ENCODE measurements around the gene LRRTM4. TPM values are rescaled to one million over a fixed set of nuclear protein-coding genes. Genes with fewer than 3 reads are reported as not detected.

LRRTM4 gene
- total and polyA plus RNA-seq, 2 donors (not counting 1 experiment from before 2014, with no cell fraction given): 0.05 TPM; not detected in 1

DNA sequence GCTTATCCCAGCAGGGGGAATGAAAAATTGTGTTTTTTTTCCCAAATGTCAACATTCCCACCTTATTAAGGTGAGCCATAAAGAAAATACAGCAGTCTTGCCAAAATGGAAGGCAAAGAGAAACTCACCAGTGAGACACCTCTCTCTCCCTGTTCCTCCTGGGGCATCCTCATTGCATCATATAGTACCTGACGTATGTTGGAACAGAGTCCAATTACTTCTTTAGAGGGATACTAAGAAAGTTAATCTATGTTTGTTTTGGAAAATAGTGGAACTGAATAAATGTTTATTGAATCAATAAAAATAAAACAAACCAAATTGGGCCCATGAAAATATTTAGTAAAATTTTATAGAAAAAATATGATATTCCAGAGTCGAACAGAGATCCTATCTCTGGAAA, 700.4 kb downstream of the LRRTM4 start:
- Histone ChIP-seq H3K4me3 (replicated peaks in 1 of 4; ENCODE audit: control extremely low read depth in 1 of 4, insufficient read depth in 1 of 4, low read depth in 3 of 4, low read length in 4 of 4) (no peak overlapping the region), H3K9me3 (ENCODE audit: control insufficient read depth, insufficient read depth, low read depth, low read length) (no peaks in the 10 kb centered on the region), H3K27ac (ENCODE audit: insufficient read depth, low read length) (no peak overlapping the region), H3K9ac (ENCODE audit: insufficient read depth, low read length) (no peak overlapping the region), H3K79me2 (ENCODE audit: control insufficient read depth, insufficient read depth, low read length) (no peaks in the 10 kb centered on the region), H4K20me1 (ENCODE audit: control insufficient read depth, extremely low read depth, insufficient read depth, low read length) (no peaks in the 10 kb centered on the region), H3K4me2 (ENCODE audit: extremely low read depth, insufficient read depth, low read length) (no peak overlapping the region), H3K27me3 (ENCODE audit: control insufficient read depth, insufficient read depth, low read length) (no peaks in the 10 kb centered on the region), H3K4me1 (ENCODE audit: control insufficient read depth, extremely low read depth, insufficient read depth, low read length) (no peaks in the 10 kb centered on the region), H2AFZ (ENCODE audit: low read length) (no peak overlapping the region), H3K36me3 (ENCODE audit: control insufficient read depth, insufficient read depth, low read length) (no peaks in the 10 kb centered on the region)
- TF ChIP-seq, protein P1, sequence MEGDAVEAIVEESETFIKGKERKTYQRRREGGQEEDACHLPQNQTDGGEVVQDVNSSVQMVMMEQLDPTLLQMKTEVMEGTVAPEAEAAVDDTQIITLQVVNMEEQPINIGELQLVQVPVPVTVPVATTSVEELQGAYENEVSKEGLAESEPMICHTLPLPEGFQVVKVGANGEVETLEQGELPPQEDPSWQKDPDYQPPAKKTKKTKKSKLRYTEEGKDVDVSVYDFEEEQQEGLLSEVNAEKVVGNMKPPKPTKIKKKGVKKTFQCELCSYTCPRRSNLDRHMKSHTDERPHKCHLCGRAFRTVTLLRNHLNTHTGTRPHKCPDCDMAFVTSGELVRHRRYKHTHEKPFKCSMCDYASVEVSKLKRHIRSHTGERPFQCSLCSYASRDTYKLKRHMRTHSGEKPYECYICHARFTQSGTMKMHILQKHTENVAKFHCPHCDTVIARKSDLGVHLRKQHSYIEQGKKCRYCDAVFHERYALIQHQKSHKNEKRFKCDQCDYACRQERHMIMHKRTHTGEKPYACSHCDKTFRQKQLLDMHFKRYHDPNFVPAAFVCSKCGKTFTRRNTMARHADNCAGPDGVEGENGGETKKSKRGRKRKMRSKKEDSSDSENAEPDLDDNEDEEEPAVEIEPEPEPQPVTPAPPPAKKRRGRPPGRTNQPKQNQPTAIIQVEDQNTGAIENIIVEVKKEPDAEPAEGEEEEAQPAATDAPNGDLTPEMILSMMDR (conservative IDR thresholded peaks at IDR 0.05 in 1 of 2, IDR thresholded peaks at IDR 0.05 in 1 of 2; ENCODE audit: low read depth in 1 of 2, low read length in 2 of 2): no peak
- no peak for TF ChIP-seq EZH2 (IDR thresholded peaks at IDR 0.05; ENCODE audit: low read length, missing control alignments)
- DNase-seq (ENCODE audit: low read depth in 2 of 2): no peak

DNA sequence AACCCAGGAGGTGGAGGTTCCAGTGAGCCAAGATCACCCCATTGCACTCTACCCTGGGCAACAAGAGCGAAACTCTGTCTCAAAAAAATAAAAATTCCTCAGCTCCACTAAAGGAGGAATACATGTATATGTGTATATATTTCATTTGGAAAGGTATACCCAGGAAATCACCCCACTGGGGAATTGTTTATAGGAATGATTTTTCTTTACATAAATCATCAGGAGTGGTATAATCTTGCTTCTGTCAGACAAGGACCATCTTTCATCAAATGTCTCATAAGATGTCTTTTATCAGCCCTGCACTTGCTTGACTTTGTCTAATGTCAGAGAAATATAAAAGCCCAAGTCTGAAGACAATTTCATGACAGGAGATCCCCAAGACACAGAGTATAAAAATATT, 709.1 kb downstream of the LRRTM4 start:
- H3K4me3 ChIP-seq (replicated peaks in 1 of 4; ENCODE audit: control extremely low read depth in 1 of 4, insufficient read depth in 1 of 4, low read depth in 3 of 4, low read length in 4 of 4): no peak overlapping the region
- H3K4me2 ChIP-seq (ENCODE audit: extremely low read depth, insufficient read depth, low read length): no peak overlapping the region
- no peak overlapping the region for H2AFZ ChIP-seq (ENCODE audit: low read length)
- TF ChIP-seq, protein P1 (conservative IDR thresholded peaks at IDR 0.05 in 1 of 2, IDR thresholded peaks at IDR 0.05 in 1 of 2; ENCODE audit: low read depth in 1 of 2, low read length in 2 of 2): no peak
- no peak for TF ChIP-seq EZH2 (IDR thresholded peaks at IDR 0.05; ENCODE audit: low read length, missing control alignments)
- no peaks in the 10 kb centered on the region for H3K4me1 ChIP-seq (ENCODE audit: control insufficient read depth, extremely low read depth, insufficient read depth, low read length)
- DNase-seq (ENCODE audit: low read depth in 2 of 2): no peak
- H3K79me2 ChIP-seq (ENCODE audit: control insufficient read depth, insufficient read depth, low read length): no peaks in the 10 kb centered on the region
- H3K36me3 ChIP-seq (ENCODE audit: control insufficient read depth, insufficient read depth, low read length): no peaks in the 10 kb centered on the region
- H3K27ac ChIP-seq (ENCODE audit: insufficient read depth, low read length): no peak overlapping the region
- H3K9ac ChIP-seq (ENCODE audit: insufficient read depth, low read length): no peak overlapping the region
- H3K27me3 ChIP-seq (ENCODE audit: control insufficient read depth, insufficient read depth, low read length): no peaks in the 10 kb centered on the region
- no peaks in the 10 kb centered on the region for H4K20me1 ChIP-seq (ENCODE audit: control insufficient read depth, extremely low read depth, insufficient read depth, low read length)
- H3K9me3 ChIP-seq (ENCODE audit: control insufficient read depth, insufficient read depth, low read depth, low read length): no peaks in the 10 kb centered on the region

DNA sequence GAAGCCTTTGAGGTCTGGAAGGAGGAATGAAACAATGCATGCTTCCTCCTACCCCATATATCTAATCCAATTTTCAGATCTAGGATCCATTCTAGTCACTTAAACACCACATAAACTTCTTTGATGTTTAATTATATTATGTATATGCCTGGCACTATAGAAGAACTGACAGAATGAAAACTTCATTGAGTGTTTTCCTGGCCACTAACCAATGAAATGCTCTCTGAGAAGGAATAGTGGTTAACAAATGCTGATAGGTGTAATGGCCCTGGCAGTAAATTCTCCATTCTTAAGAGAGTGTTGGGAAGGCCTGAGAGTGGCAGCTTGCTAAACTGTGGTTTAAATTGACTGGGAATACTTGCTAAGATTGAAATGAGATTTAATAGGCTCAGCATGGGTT, 710.0 kb downstream of the LRRTM4 start:
- no peaks in the 10 kb centered on the region for H3K9me3 ChIP-seq (ENCODE audit: control insufficient read depth, insufficient read depth, low read depth, low read length)
- TF ChIP-seq, protein P1 (conservative IDR thresholded peaks at IDR 0.05 in 1 of 2, IDR thresholded peaks at IDR 0.05 in 1 of 2; ENCODE audit: low read depth in 1 of 2, low read length in 2 of 2): no peak
- TF ChIP-seq EZH2 (IDR thresholded peaks at IDR 0.05; ENCODE audit: low read length, missing control alignments): no peak
- no peak overlapping the region for H3K4me2 ChIP-seq (ENCODE audit: extremely low read depth, insufficient read depth, low read length)
- H3K4me1 ChIP-seq (ENCODE audit: control insufficient read depth, extremely low read depth, insufficient read depth, low read length): no peaks in the 10 kb centered on the region
- H3K79me2 ChIP-seq (ENCODE audit: control insufficient read depth, insufficient read depth, low read length): no peaks in the 10 kb centered on the region
- no peaks in the 10 kb centered on the region for H3K36me3 ChIP-seq (ENCODE audit: control insufficient read depth, insufficient read depth, low read length)
- H3K9ac ChIP-seq (ENCODE audit: insufficient read depth, low read length): no peak overlapping the region
- no peak overlapping the region for H2AFZ ChIP-seq (ENCODE audit: low read length)
- H3K27me3 ChIP-seq (ENCODE audit: control insufficient read depth, insufficient read depth, low read length): no peaks in the 10 kb centered on the region
- H4K20me1 ChIP-seq (ENCODE audit: control insufficient read depth, extremely low read depth, insufficient read depth, low read length): no peaks in the 10 kb centered on the region
- no peak for DNase-seq (ENCODE audit: low read depth in 2 of 2)
- H3K27ac ChIP-seq (ENCODE audit: insufficient read depth, low read length): no peak overlapping the region
- no peak overlapping the region for H3K4me3 ChIP-seq (replicated peaks in 1 of 4; ENCODE audit: control extremely low read depth in 1 of 4, insufficient read depth in 1 of 4, low read depth in 3 of 4, low read length in 4 of 4)
